Measurements from ENCODE around the gene C1orf159.
A peak's percentile ranks its signal among the peaks of the same experiment; 100 is the strongest.

The C1orf159 gene

DNA sequence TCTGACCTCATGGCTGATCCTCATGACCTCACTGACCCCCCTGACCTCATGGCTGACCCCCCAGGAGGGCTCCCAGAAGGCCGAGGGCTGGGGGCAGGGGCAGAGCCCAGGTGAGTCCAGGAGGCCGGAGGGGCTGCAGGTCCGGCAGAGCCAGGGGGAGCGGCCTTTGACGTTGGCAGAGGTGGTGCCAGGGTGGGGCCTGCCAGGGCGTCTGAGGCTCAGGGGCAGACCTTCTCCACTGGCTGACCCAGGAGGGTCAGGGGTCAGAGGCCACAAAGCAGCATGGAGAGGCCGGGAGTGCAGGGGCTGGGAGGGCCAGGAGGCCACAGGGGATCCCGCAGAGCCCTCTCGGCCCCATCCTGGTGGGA is 29.6 kb upstream of the C1orf159 start:
- no peaks in the 10 kb centered on the region for H3K27me3 ChIP-seq (ENCODE audit: insufficient read depth, low read length, poor library complexity)
- TF ChIP-seq EZH2 (IDR thresholded peaks at IDR 0.05; ENCODE audit: borderline replicate concordance, low read depth, low read length, severe bottlenecking) = no peak
- TF ChIP-seq, protein P1, sequence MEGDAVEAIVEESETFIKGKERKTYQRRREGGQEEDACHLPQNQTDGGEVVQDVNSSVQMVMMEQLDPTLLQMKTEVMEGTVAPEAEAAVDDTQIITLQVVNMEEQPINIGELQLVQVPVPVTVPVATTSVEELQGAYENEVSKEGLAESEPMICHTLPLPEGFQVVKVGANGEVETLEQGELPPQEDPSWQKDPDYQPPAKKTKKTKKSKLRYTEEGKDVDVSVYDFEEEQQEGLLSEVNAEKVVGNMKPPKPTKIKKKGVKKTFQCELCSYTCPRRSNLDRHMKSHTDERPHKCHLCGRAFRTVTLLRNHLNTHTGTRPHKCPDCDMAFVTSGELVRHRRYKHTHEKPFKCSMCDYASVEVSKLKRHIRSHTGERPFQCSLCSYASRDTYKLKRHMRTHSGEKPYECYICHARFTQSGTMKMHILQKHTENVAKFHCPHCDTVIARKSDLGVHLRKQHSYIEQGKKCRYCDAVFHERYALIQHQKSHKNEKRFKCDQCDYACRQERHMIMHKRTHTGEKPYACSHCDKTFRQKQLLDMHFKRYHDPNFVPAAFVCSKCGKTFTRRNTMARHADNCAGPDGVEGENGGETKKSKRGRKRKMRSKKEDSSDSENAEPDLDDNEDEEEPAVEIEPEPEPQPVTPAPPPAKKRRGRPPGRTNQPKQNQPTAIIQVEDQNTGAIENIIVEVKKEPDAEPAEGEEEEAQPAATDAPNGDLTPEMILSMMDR (IDR thresholded peaks at IDR 0.05; ENCODE audit: borderline replicate concordance, extremely low read depth, low read length, poor library complexity, severe bottlenecking) = no peak
- no peaks in the 10 kb centered on the region for H3K36me3 ChIP-seq (ENCODE audit: insufficient read depth, low read length)
- no peak for ATAC-seq (ENCODE audit: insufficient read depth, low read depth)
- H3K9ac ChIP-seq (ENCODE audit: low read depth, low read length) = no peak overlapping the region
- peaks cover 3% of the 10 kb centered on the region for H4K20me1 ChIP-seq (ENCODE audit: insufficient read depth, low read length)
- H3K9me3 ChIP-seq (ENCODE audit: insufficient read depth, low read length, severe bottlenecking) = no peaks in the 10 kb centered on the region
- no peaks in the 10 kb centered on the region for H3K4me1 ChIP-seq (ENCODE audit: insufficient read depth, low read length)
- no peak overlapping the region for H2AFZ ChIP-seq (ENCODE audit: low read depth, low read length)
- H3K79me2 ChIP-seq (ENCODE audit: insufficient read depth, low read length) = no peaks in the 10 kb centered on the region
- H3K27ac ChIP-seq (ENCODE audit: low read length) = no peak overlapping the region
- no peak overlapping the region for H3K4me2 ChIP-seq (ENCODE audit: insufficient read depth, low read length)
- no peak for DNase-seq
- H3K4me3 ChIP-seq (ENCODE audit: low read depth in 1 of 2, low read length in 2 of 2) = no peak overlapping the region

DNA sequence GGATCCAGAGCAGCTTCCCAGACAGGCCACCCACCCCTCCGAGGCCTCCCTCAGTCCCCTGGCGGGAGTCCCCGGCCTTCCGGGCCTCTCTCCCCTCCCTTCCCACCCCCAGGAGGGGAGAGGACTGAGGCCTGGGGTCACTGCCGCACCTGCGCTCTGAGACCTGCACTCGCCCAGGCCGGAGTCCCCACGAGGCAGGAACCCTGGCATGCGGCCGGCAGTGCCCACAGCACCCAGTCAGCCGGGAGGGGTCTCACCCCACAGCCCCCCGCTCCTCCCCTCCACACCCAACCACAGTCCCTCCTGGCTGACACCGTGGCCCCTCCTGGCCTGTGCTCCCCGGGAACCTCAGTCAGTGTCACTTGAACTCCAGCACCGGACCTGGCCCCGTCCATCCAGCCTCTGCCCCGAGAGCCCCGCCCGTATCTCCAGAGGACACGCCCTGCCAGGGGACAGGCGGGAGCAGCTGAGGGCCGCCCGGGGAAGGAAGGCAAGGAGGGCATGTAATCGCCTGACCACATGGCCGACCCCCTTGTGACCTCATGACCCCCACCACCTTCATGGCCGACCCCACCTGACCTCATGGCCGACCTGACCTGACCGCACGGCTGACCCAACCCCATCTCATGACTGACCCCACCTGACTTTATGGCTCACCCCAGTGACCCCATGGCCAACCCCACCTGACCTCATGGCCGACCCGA is 29.1 kb upstream of the C1orf159 start:
- Histone ChIP-seq H3K9ac (ENCODE audit: low read depth, low read length) (no peak overlapping the region), H3K27ac (ENCODE audit: low read length) (no peak overlapping the region), H3K4me1 (ENCODE audit: insufficient read depth, low read length) (no peaks in the 10 kb centered on the region), H4K20me1 (ENCODE audit: insufficient read depth, low read length) (peaks cover 3% of the 10 kb centered on the region), H3K36me3 (ENCODE audit: insufficient read depth, low read length) (no peaks in the 10 kb centered on the region), H3K4me3 (ENCODE audit: low read depth in 1 of 2, low read length in 2 of 2) (no peak overlapping the region), H3K79me2 (ENCODE audit: insufficient read depth, low read length) (no peaks in the 10 kb centered on the region), H2AFZ (ENCODE audit: low read depth, low read length) (no peak overlapping the region), H3K9me3 (ENCODE audit: insufficient read depth, low read length, severe bottlenecking) (no peaks in the 10 kb centered on the region), H3K4me2 (ENCODE audit: insufficient read depth, low read length) (no peak overlapping the region), H3K27me3 (ENCODE audit: insufficient read depth, low read length, poor library complexity) (no peaks in the 10 kb centered on the region)
- DNase-seq = no peak
- no peak for TF ChIP-seq EZH2 (IDR thresholded peaks at IDR 0.05; ENCODE audit: borderline replicate concordance, low read depth, low read length, severe bottlenecking)
- TF ChIP-seq, protein P1 (IDR thresholded peaks at IDR 0.05; ENCODE audit: borderline replicate concordance, extremely low read depth, low read length, poor library complexity, severe bottlenecking) = no peak
- ATAC-seq (ENCODE audit: insufficient read depth, low read depth) = peak; percentile 2; the same call in 1 of the 3 replicates

DNA sequence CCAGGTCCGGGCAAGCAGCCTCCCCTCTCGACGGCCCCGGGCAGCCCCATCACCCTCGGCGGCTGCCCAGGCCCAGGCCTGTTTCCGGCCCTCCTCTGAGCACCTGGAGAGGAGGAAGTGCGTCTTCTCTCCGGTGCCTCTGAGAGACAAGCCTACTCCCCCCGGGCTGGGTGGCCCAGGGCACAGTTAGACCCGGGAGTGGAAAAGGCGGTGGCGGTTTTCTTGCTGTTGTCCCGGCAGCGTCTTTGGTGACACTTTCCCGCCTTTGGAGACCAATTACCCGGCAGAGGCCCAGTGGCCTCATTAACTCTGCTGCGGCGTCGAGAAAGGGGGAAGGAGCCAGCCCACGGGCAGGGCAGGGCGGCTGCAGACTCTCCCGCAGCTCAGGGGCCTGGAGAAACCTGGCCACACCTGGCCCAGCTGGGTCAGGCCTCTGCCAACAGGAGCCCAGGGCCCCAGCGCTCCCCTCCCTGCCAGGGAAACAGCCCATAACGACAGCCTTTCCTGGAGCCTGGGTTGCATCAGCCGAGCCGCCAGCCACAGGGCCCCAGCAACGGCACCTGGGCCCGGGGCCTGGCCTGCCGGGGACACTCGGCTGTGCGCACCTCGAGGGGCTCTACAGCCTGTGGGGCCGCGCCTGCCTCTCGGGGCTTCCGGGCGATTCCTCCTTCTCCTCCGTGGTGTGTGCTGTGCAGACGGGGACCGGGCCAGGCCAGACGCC is 28.4 kb upstream of the C1orf159 start:
- no peaks in the 10 kb centered on the region for H3K36me3 ChIP-seq (ENCODE audit: insufficient read depth, low read length)
- no peaks in the 10 kb centered on the region for H3K4me1 ChIP-seq (ENCODE audit: insufficient read depth, low read length)
- no peaks in the 10 kb centered on the region for H3K9me3 ChIP-seq (ENCODE audit: insufficient read depth, low read length, severe bottlenecking)
- no peak for TF ChIP-seq EZH2 (IDR thresholded peaks at IDR 0.05; ENCODE audit: borderline replicate concordance, low read depth, low read length, severe bottlenecking)
- no peak overlapping the region for H3K27ac ChIP-seq (ENCODE audit: low read length)
- no peak overlapping the region for H3K9ac ChIP-seq (ENCODE audit: low read depth, low read length)
- no peak overlapping the region for H3K4me3 ChIP-seq (ENCODE audit: low read depth in 1 of 2, low read length in 2 of 2)
- no peak overlapping the region for H2AFZ ChIP-seq (ENCODE audit: low read depth, low read length)
- peaks cover 3% of the 10 kb centered on the region for H4K20me1 ChIP-seq (ENCODE audit: insufficient read depth, low read length)
- DNase-seq (peak; percentile 84), ATAC-seq (ENCODE audit: insufficient read depth, low read depth) (peak; percentile 83)
- no peaks in the 10 kb centered on the region for H3K27me3 ChIP-seq (ENCODE audit: insufficient read depth, low read length, poor library complexity)
- H3K79me2 ChIP-seq (ENCODE audit: insufficient read depth, low read length) = no peaks in the 10 kb centered on the region
- H3K4me2 ChIP-seq (ENCODE audit: insufficient read depth, low read length) = no peak overlapping the region

DNA sequence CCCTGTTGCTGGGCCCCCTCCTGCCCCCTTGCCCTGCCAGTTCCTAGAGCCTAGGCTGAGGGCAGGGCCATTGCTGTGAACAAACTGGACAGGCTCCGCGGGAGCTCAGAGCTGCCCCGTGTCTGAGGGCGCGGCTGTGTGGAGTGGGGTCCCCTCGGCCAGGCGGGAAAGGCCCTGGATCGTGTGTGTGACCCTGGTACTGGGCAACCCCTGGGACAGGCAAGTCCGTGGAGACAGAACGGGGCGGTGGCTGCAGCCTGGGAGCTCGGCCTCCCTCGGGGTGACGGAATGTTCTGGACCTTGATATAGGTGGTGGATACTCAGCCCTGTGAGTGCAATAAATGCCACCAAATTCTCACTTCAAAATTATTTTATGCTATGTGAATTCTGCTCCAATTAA is 27.7 kb upstream of the C1orf159 start:
- H3K4me3 ChIP-seq (ENCODE audit: low read depth in 1 of 2, low read length in 2 of 2) = no peak overlapping the region
- no peak for TF ChIP-seq EZH2 (IDR thresholded peaks at IDR 0.05; ENCODE audit: borderline replicate concordance, low read depth, low read length, severe bottlenecking)
- TF ChIP-seq, protein P1 (IDR thresholded peaks at IDR 0.05; ENCODE audit: borderline replicate concordance, extremely low read depth, low read length, poor library complexity, severe bottlenecking) = no peak
- H3K4me2 ChIP-seq (ENCODE audit: insufficient read depth, low read length) = no peak overlapping the region
- H3K27ac ChIP-seq (ENCODE audit: low read length) = no peak overlapping the region
- no peaks in the 10 kb centered on the region for H3K36me3 ChIP-seq (ENCODE audit: insufficient read depth, low read length)
- peaks cover 3% of the 10 kb centered on the region for H4K20me1 ChIP-seq (ENCODE audit: insufficient read depth, low read length)
- DNase-seq (no peak), ATAC-seq (ENCODE audit: insufficient read depth, low read depth) (no peak)
- no peaks in the 10 kb centered on the region for H3K9me3 ChIP-seq (ENCODE audit: insufficient read depth, low read length, severe bottlenecking)
- no peaks in the 10 kb centered on the region for H3K79me2 ChIP-seq (ENCODE audit: insufficient read depth, low read length)
- no peaks in the 10 kb centered on the region for H3K27me3 ChIP-seq (ENCODE audit: insufficient read depth, low read length, poor library complexity)
- H3K9ac ChIP-seq (ENCODE audit: low read depth, low read length) = no peak overlapping the region
- no peaks in the 10 kb centered on the region for H3K4me1 ChIP-seq (ENCODE audit: insufficient read depth, low read length)
- no peak overlapping the region for H2AFZ ChIP-seq (ENCODE audit: low read depth, low read length)

Measured in DND-41 (cell line).